H1 (cell line): ENCODE measurements around the gene CLEC10A. TPM values are rescaled to one million over a fixed set of nuclear protein-coding genes. Genes with fewer than 3 reads are reported as not detected.
A peak's percentile ranks its signal among the peaks of the same experiment; 100 is the strongest.

Experiments
- CTCF ChIA-PET: fragments of 300-600 bp; sonication (Branson Sonifier 250); formaldehyde crosslinking; loops from one replicate; lab custom pipeline; 2021; ENCODE audit not compliant: partially characterized antibody; lab: Charles Lee
- POLR2A ChIA-PET: fragments of 300-600 bp; sonication (Branson Sonifier 250); formaldehyde crosslinking; loops from one replicate; lab custom pipeline; 2021; ENCODE audit warnings: inconsistent platforms; ENCODE audit not compliant: partially characterized antibody; lab: Charles Lee
- DNase-seq, 2 experiments: peaks; one replicate each; pipeline versions ENCODE4 v3.0.0 to v3.0.0-alpha.2; 2010 to 2022; ENCODE audit warnings: low spot score in 2 of 2, low read depth in 1 of 2, mixed read lengths in 1 of 2
- FAIRE-seq: peaks from 2 replicates; lab custom pipeline; 2011; peaks lifted over from hg19 to GRCh38; lab: Jason Lieb, UNC
- H2AFZ ChIP-seq: 2 replicates; pipeline ENCODE4 v1.8.1; 2012; ENCODE audit warnings: low read length, inconsistent platforms
- H2AK5ac ChIP-seq: 2 replicates; pipeline ENCODE4 v1.6.1; 2013; ENCODE audit warnings: low read depth, low read length
- H2BK120ac ChIP-seq: replicated peaks from 2 replicates; pipeline ENCODE3; 2013; ENCODE audit warnings: low read depth, low read length, inconsistent platforms
- H2BK12ac ChIP-seq: 2 replicates; pipeline ENCODE4 v1.6.1; 2013; ENCODE audit warnings: low read depth, low read length
- H2BK15ac ChIP-seq: 2 replicates; pipeline ENCODE4 v1.6.1; 2013; ENCODE audit warnings: low read length
- H2BK20ac ChIP-seq: 2 replicates; pipeline ENCODE4 v1.6.1; 2013; ENCODE audit warnings: low read length
- H2BK5ac ChIP-seq: 2 replicates; pipeline ENCODE4 v1.6.1; 2013; ENCODE audit warnings: low read depth, low read length
- H3K14ac ChIP-seq: 2 replicates; pipeline ENCODE4 v1.6.1; 2013; ENCODE audit warnings: inconsistent platforms; ENCODE audit not compliant: insufficient read length
- H3K18ac ChIP-seq: 2 replicates; pipeline ENCODE4 v1.6.1; 2013; ENCODE audit warnings: low read length; ENCODE audit errors: extremely low read depth
- H3K23ac ChIP-seq: 2 replicates; pipeline ENCODE4 v1.6.1; 2013; ENCODE audit warnings: inconsistent platforms; ENCODE audit not compliant: insufficient read length
- H3K23me2 ChIP-seq: 2 replicates; pipeline ENCODE4 v1.6.1; 2013; ENCODE audit warnings: low read depth, low read length
- H3K27ac ChIP-seq: 2 replicates; pipeline ENCODE4 v1.6.1; 2011; ENCODE audit warnings: low read depth, low read length, inconsistent platforms
- H3K27me3 ChIP-seq, 4 experiments: replicated peaks in 1 of 4; 1 replicate in 1 of 4; 2 replicates in 3 of 4; pipeline versions ENCODE4 v1.6.1 to v1.8.1; 2011 to 2013; ENCODE audit warnings: low read length in 3 of 4, mild to moderate bottlenecking in 3 of 4, inconsistent platforms in 2 of 4, mixed read lengths in 2 of 4, moderate library complexity in 1 of 4; ENCODE audit not compliant: control insufficient read depth in 3 of 4, insufficient read depth in 3 of 4; ENCODE audit errors: extremely low read depth in 1 of 4
- H3K36me3 ChIP-seq, 4 experiments: 2 replicates each; pipeline versions ENCODE4 v1.6.1 to v1.8.1; 2011 to 2013; ENCODE audit warnings: mild to moderate bottlenecking in 4 of 4, low read length in 3 of 4, moderate library complexity in 2 of 4, control low read depth in 1 of 4, inconsistent platforms in 1 of 4; ENCODE audit not compliant: insufficient read depth in 4 of 4, control insufficient read depth in 2 of 4
- H3K4ac ChIP-seq: replicated peaks from 2 replicates; pipeline ENCODE3; 2013; ENCODE audit warnings: low read length, low read depth, mixed read lengths, inconsistent platforms; ENCODE audit not compliant: insufficient read length
- H3K4me1 ChIP-seq, 4 experiments: replicated peaks in 1 of 4; 1 replicate in 1 of 4; 2 replicates in 3 of 4; pipeline versions ENCODE4 v1.6.1 to v1.8.1; 2011 to 2013; ENCODE audit warnings: low read length in 3 of 4, inconsistent platforms in 2 of 4, mixed read lengths in 1 of 4; ENCODE audit not compliant: insufficient read depth in 4 of 4, control insufficient read depth in 3 of 4
- H3K4me2 ChIP-seq, 2 experiments: 2 replicates each; pipeline versions ENCODE4 v1.6.1 to v1.8.1; 2011 to 2013; ENCODE audit warnings: low read depth in 2 of 2, low read length in 2 of 2, control low read depth in 1 of 2, inconsistent platforms in 1 of 2, mild to moderate bottlenecking in 1 of 2; ENCODE audit not compliant: insufficient read depth in 1 of 2
- H3K4me3 ChIP-seq, 4 experiments: fragments of 200-600, 300-600 bp in 1 of 4; sonication (generic), shearing (Covaris generic), sonication (Bioruptor Twin) in 1 of 4; 2 replicates each; pipeline versions ENCODE4 v1.5.1 to v1.8.1; 2011 to 2016; ENCODE audit warnings: low read length in 4 of 4, low read depth in 3 of 4, control low read depth in 2 of 4, inconsistent platforms in 2 of 4, mild to moderate bottlenecking in 2 of 4, mixed read lengths in 1 of 4, moderate library complexity in 1 of 4; ENCODE audit not compliant: insufficient read depth in 2 of 4; ENCODE audit errors: extremely low read depth in 1 of 4
- H3K56ac ChIP-seq: replicated peaks from 2 replicates; pipeline ENCODE3; 2013; ENCODE audit warnings: low read depth, mild to moderate bottlenecking, mixed read lengths, low read length, inconsistent platforms; ENCODE audit not compliant: insufficient read length
- H3K79me1 ChIP-seq: 2 replicates; pipeline ENCODE4 v1.6.1; 2013; ENCODE audit warnings: low read depth, low read length, control low read depth
- H3K79me2 ChIP-seq, 2 experiments: 2 replicates each; pipeline versions ENCODE4 v1.6.1 to v1.8.1; 2012 to 2013; ENCODE audit warnings: low read length in 2 of 2, mild to moderate bottlenecking in 2 of 2, inconsistent platforms in 1 of 2; ENCODE audit not compliant: insufficient read depth in 2 of 2, control insufficient read depth in 1 of 2
- H3K9ac ChIP-seq, 4 experiments: replicated peaks in 1 of 4; 1 replicate in 1 of 4; 2 replicates in 3 of 4; pipeline versions ENCODE4 v1.6.1 to v1.8.1; 2011 to 2013; ENCODE audit warnings: low read depth in 3 of 4, low read length in 3 of 4, control low read depth in 2 of 4, mild to moderate bottlenecking in 2 of 4, moderate library complexity in 2 of 4, inconsistent platforms in 1 of 4; ENCODE audit errors: extremely low read depth in 1 of 4
- H3K9me3 ChIP-seq, 2 experiments: 2 replicates each; pipeline versions ENCODE4 v1.6.1 to v1.8.1; 2012 to 2013; ENCODE audit warnings: mild to moderate bottlenecking in 2 of 2, moderate library complexity in 2 of 2, control low read depth in 1 of 2, inconsistent platforms in 1 of 2, low read depth in 1 of 2, low read length in 1 of 2, mixed read lengths in 1 of 2; ENCODE audit not compliant: insufficient read depth in 2 of 2
- H4K20me1 ChIP-seq, 2 experiments: replicated peaks in 1 of 2; 2 replicates each; pipeline versions ENCODE3 to v1.8.1; 2011 to 2013; ENCODE audit warnings: inconsistent platforms in 2 of 2, low read length in 2 of 2, mild to moderate bottlenecking in 1 of 2; ENCODE audit not compliant: insufficient read depth in 2 of 2, control insufficient read depth in 1 of 2
- H4K5ac ChIP-seq: 2 replicates; pipeline ENCODE4 v1.6.1; 2013; ENCODE audit warnings: low read length, low read depth, mixed read lengths, inconsistent platforms; ENCODE audit not compliant: insufficient read length
- H4K8ac ChIP-seq: 2 replicates; pipeline ENCODE4 v1.8.0; 2013; ENCODE audit warnings: mild to moderate bottlenecking, moderate library complexity, low read length, inconsistent platforms; ENCODE audit not compliant: insufficient read depth; ENCODE audit errors: extremely low read depth
- H4K91ac ChIP-seq: replicated peaks from 2 replicates; pipeline ENCODE3; 2013; ENCODE audit warnings: low read length, mixed read lengths, inconsistent platforms; ENCODE audit not compliant: insufficient read length
- CEBPB ChIP-seq: IDR thresholded peaks from 2 replicates; pipeline ENCODE4 v1.6.1; 2012; ENCODE audit warnings: low read depth, low read length
- MAFK ChIP-seq: IDR thresholded peaks from 2 replicates; pipeline ENCODE4 v1.6.1; 2012; ENCODE audit warnings: low read depth, mild to moderate bottlenecking, improper control_type of control experiment, low read length
- RNF2 ChIP-seq: fragments of 200-900, 300-1000 bp; sonication (generic); IDR thresholded peaks from 2 replicates; pipeline ENCODE4 v1.7.1; 2016; ENCODE audit warnings: borderline replicate concordance, low read depth, mild to moderate bottlenecking, antibody characterized with exemption, low read length; ENCODE audit not compliant: poor library complexity, severe bottlenecking; ENCODE audit errors: missing control alignments
- SIN3A ChIP-seq, 2 experiments: IDR thresholded peaks in 1 of 2; conservative IDR thresholded peaks in 1 of 2; 2 replicates each; pipeline ENCODE4 v1.6.1; 2011 to 2012; ENCODE audit warnings: low read length in 2 of 2, improper control_type of control experiment in 1 of 2, low read depth in 1 of 2, mild to moderate bottlenecking in 1 of 2
- SP4 ChIP-seq: IDR thresholded peaks from 2 replicates; pipeline ENCODE4 v1.6.1; 2012; ENCODE audit warnings: low read length, inconsistent platforms
- TAF7 ChIP-seq: optimal IDR thresholded peaks from 2 replicates; pipeline ENCODE3; 2011; ENCODE audit warnings: low read depth, mild to moderate bottlenecking, inconsistent platforms, low read length, moderate library complexity, borderline replicate concordance
- ZNF274 ChIP-seq: IDR thresholded peaks from 2 replicates; pipeline ENCODE4 v1.7.0; 2012; ENCODE audit warnings: low read length, borderline replicate concordance; ENCODE audit errors: extremely low read depth
- WGBS, 2 experiments: shearing (Covaris generic) in 1 of 2; methylation state at CpG; one replicate each; pipeline versions ENCODE4 v1.1.6 to v1.1.7; 2013 to 2015; ENCODE audit warnings: low lambda C conversion rate in 2 of 2, mixed read lengths in 2 of 2, inconsistent platforms in 1 of 2, low coverage in 1 of 2, missing lambda C conversion rate in 1 of 2; ENCODE audit not compliant: insufficient replicate concordance in 2 of 2, insufficient coverage in 1 of 2, insufficient read length in 1 of 2; ENCODE audit errors: extremely low coverage in 1 of 2, missing lambda C conversion rate in 1 of 2; 5-methylcytosine and 5-hydroxymethylcytosine counted together
- polyA plus RNA-seq, 7 experiments: library from polyadenylated mRNA; depleted of rRNA in 3 of 7; stranded (reverse) in 5 of 7; unstranded in 2 of 7; fragments of >200 nt in 5 of 7; fragments of 200-250 nt in 2 of 7; gene quantifications; 1 replicate in 5 of 7; 2 replicates in 1 of 7; 4 replicates in 1 of 7; pipeline versions ENCODE4 v1.2.1 to v1.2.3, GENCODE V29; 2011 to 2013; ENCODE audit warnings: missing spikeins in 2 of 7, mixed read lengths in 2 of 7
- total RNA-seq: library from RNA; stranded (reverse); fragmentation: NEBNext Ultra II Directional; extraction: Animal tissue kit (Norgen Biotek cat#: 25700); gene quantifications from 2 replicates; pipeline ENCODE4 v1.2.1, GENCODE V29; 2021
- TF ChIP-seq, protein P1 (sequence below): IDR thresholded peaks from 2 replicates; pipeline ENCODE4 v1.6.1; 2011; ENCODE audit warnings: low read depth, mild to moderate bottlenecking, low read length; ENCODE audit not compliant: insufficient read depth
- TF ChIP-seq, protein P2 (sequence below): IDR thresholded peaks from 2 replicates; pipeline ENCODE4 v1.6.1; 2012; ENCODE audit warnings: inconsistent platforms

CLEC10A gene
- total and polyA plus RNA-seq, 2 of the 8 experiments (the other 6 are each of a cell fraction or from before 2014, with no cell fraction given) = not detected

DNA sequence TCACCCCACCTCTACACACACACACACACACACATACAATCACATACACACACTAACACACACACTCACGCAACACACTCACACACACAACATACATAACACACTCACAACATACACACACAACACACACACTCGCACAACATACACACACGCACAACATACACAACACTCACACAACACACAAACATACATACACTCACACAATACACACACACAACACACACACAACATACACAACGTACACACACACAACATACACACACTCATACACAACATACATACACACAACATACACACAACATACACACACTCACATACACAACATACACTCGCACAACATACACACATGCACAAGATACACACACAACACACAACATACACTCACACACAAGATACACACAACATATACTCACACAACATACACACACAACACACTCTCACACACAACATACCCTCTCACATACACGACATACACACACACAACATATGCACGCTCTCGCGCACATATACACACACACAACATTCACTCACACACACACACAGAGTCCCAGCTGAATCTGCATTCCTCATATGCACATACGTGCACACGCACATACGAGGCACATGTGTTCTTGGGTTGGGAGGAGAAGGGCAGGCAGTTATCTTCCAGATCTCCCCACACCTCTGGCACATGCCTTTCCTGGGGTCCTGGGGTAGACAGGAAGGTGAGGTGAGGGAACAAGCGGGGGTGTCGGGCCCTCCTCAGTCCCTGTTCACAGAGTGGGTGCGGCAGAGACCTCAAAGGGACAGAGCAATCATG is 33.4 kb upstream of the CLEC10A start:
- H2BK20ac ChIP-seq = peak overlapping the region; percentile 82
- H3K79me1 ChIP-seq = peaks cover 2% of the 10 kb centered on the region; the same call in 1 of the 2 replicates
- peak overlapping the region; percentile 9; the same call in 1 of the 2 replicates for H3K18ac ChIP-seq
- no peak overlapping the region for H3K27ac ChIP-seq
- POLR2A ChIA-PET = interaction anchor here (1.0 to 1.4 kb wide), 3 partner anchors 12 to 20 kb away, joined by 3 to 4 read pairs (median 3); no protein-coding TSS in a partner anchor
- no peaks in the 10 kb centered on the region for H3K36me3 ChIP-seq
- peaks cover 6% of the 10 kb centered on the region for H3K23me2 ChIP-seq
- peak overlapping the region in 1 of 4 experiments; percentile 26; a peak in 1 of 7 replicates for H3K9ac ChIP-seq
- H2AFZ ChIP-seq = no peak overlapping the region
- H4K5ac ChIP-seq = no peak overlapping the region
- peak overlapping the region; percentile 38 for H2BK120ac ChIP-seq
- peaks cover 0 to 4% of the 10 kb centered on the region in 2 experiments for H4K20me1 ChIP-seq
- 89 to 100% methylated on average over 6 to 15 of the region's 15 CpGs for WGBS, 2 experiments
- no peak overlapping the region for H3K4me2 ChIP-seq
- peak overlapping the region; percentile 28 for H3K4ac ChIP-seq
- H3K14ac ChIP-seq = no peak overlapping the region
- DNase-seq = no peak
- H2AK5ac ChIP-seq = peak overlapping the region; percentile 97
- H3K27me3 ChIP-seq = no peaks in the 10 kb centered on the region
- H2BK12ac ChIP-seq = peak overlapping the region; percentile 91; the same call in 1 of the 2 replicates
- H3K9me3 ChIP-seq = no peaks in the 10 kb centered on the region
- no peak overlapping the region for H4K8ac ChIP-seq
- H2BK5ac ChIP-seq = peak overlapping the region; percentile 71; the same call in 1 of the 2 replicates
- CTCF ChIA-PET = interaction anchor here (0.7 to 1.7 kb wide), 5 partner anchors 12 to 812 kb away, joined by 3 to 7 read pairs (median 3); no protein-coding TSS in a partner anchor
- H3K56ac ChIP-seq = peak overlapping the region; percentile 99
- H3K79me2 ChIP-seq = no peaks in the 10 kb centered on the region
- H3K4me3 ChIP-seq = no peak overlapping the region
- peak; percentile 58 for FAIRE-seq
- peak overlapping the region; percentile 94 for H4K91ac ChIP-seq
- peak overlapping the region; percentile 62 for H2BK15ac ChIP-seq
- no peak overlapping the region for H3K23ac ChIP-seq
- peaks cover 0 to 12% (median 4%) of the 10 kb centered on the region in 4 experiments; a peak in 4 of 7 replicates for H3K4me1 ChIP-seq
- TF ChIP-seq CEBPB (no peak), ZNF274 (no peak), SIN3A (conservative IDR thresholded peaks at IDR 0.05 in 1 of 2, IDR thresholded peaks at IDR 0.05 in 1 of 2; ENCODE audit: low read depth in 1 of 2, low read length in 2 of 2) (no peak), MAFK (no peak), SP4 (no peak), TAF7 (no peak), RNF2 (no peak)
- TF ChIP-seq, protein P1, sequence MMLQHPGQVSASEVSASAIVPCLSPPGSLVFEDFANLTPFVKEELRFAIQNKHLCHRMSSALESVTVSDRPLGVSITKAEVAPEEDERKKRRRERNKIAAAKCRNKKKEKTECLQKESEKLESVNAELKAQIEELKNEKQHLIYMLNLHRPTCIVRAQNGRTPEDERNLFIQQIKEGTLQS = no peak
- TF ChIP-seq, protein P2, sequence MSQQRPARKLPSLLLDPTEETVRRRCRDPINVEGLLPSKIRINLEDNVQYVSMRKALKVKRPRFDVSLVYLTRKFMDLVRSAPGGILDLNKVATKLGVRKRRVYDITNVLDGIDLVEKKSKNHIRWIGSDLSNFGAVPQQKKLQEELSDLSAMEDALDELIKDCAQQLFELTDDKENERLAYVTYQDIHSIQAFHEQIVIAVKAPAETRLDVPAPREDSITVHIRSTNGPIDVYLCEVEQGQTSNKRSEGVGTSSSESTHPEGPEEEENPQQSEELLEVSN = no peak
